A549 treated with AZD9567 at 1 μM for 4 hours (cell line): ENCODE results near the gene MAGED4B. TPM values are rescaled to one million over a fixed set of nuclear protein-coding genes. Genes with fewer than 3 reads are reported as not detected.

Experiments
- total RNA-seq: library from RNA; stranded (reverse); fragments of 200-300 nt; extraction: Qiagen RNA extraction; gene quantifications from 5 replicates; pipeline ENCODE4 v1.2.3, GENCODE V29; 2022; ENCODE audit not compliant: insufficient read depth

Gene MAGED4B
- total RNA-seq: 10.7 to 16.0 TPM (median 13.8 TPM) in 5 replicates

GRCh38 chrX:52068666-52069640 is at the start of gene MAGED4B:
TSS of gene MAGED4B (minus strand) at chrX:52069183. CDS start at chrX:52068172, 1,011 bp downstream.

Other genes with a start within 250 kb of the MAGED4B start
- gene MAGED1, start 175.6 kb downstream of the MAGED4B start, total RNA-seq: 69.7 to 107 TPM (median 78.9 TPM) in 5 replicates
- gene MAGED4, start 115.7 kb upstream of the MAGED4B start, total RNA-seq: 5.1 to 8.4 TPM (median 6.8 TPM) in 5 replicates